Renal cortex interstitium (tissue), 15 donors: ENCODE measurements around the gene KCNT2. TPM values are rescaled to one million over a fixed set of nuclear protein-coding genes. Genes with fewer than 3 reads are reported as not detected.
"Not testable (repeated sequence)": the region's sequence is repeated elsewhere in the genome, so short reads cannot be mapped to it uniquely, and the experiment has no call there.

ENCODE experiments used
- DNase-seq, 11 donors: peaks; one replicate each; pipeline ENCODE4 v3.0.0-alpha.2; 2013; ENCODE audit warnings: low read depth in 9 of 11, low spot score in 4 of 11; ENCODE audit errors: extremely low read depth in 1 of 11
- long read RNA-seq, 16 experiments: transcript quantifications; one replicate each; lab custom pipeline, GENCODE V29; 2026
- polyA plus RNA-seq, 3 donors: library from polyadenylated mRNA; unstranded; fragments of 120-200 nt; gene quantifications; one replicate each; pipeline ENCODE4 v1.2.1, GENCODE V29; 2013; ENCODE audit not compliant: insufficient read length in 3 of 3

KCNT2 gene
- polyA plus RNA-seq: 10 to 100 TPM in 2 of 3 donors, 1 to 10 TPM in 1; 8.2 to 12.2 (median 11.2) TPM
- long read RNA-seq, donor 1: 0 reads
- long read RNA-seq, donor 2: 0 reads
- long read RNA-seq, donor 3: 0 reads
- long read RNA-seq, donor 4: 0 reads
- long read RNA-seq, donor 5: 0 reads
- long read RNA-seq, donor 6: 0 reads
- long read RNA-seq, donor 7, partial matches to known transcripts: 15 of 15 reads
- long read RNA-seq, donor 7, other reads (novel, unspliced or antisense): 0 of 15 reads
- long read RNA-seq, donor 8, full-length matches to known transcripts: 1 of 1 reads
- long read RNA-seq, donor 8, partial matches to known transcripts: 0 of 1 reads
- long read RNA-seq, donor 8, other reads (novel, unspliced or antisense): 0 of 1 reads
- long read RNA-seq, donor 9: 0 reads
- long read RNA-seq, donor 10: 0 reads
- long read RNA-seq, donor 11: 0 reads
- long read RNA-seq, donor 12: 0 reads
- long read RNA-seq, donor 13, partial matches to known transcripts: 13 of 13 reads
- long read RNA-seq, donor 13, other reads (novel, unspliced or antisense): 0 of 13 reads
- long read RNA-seq, donor 14: 0 reads
- long read RNA-seq, donor 15: 0 reads
- long read RNA-seq, donor 16: 0 reads

DNA sequence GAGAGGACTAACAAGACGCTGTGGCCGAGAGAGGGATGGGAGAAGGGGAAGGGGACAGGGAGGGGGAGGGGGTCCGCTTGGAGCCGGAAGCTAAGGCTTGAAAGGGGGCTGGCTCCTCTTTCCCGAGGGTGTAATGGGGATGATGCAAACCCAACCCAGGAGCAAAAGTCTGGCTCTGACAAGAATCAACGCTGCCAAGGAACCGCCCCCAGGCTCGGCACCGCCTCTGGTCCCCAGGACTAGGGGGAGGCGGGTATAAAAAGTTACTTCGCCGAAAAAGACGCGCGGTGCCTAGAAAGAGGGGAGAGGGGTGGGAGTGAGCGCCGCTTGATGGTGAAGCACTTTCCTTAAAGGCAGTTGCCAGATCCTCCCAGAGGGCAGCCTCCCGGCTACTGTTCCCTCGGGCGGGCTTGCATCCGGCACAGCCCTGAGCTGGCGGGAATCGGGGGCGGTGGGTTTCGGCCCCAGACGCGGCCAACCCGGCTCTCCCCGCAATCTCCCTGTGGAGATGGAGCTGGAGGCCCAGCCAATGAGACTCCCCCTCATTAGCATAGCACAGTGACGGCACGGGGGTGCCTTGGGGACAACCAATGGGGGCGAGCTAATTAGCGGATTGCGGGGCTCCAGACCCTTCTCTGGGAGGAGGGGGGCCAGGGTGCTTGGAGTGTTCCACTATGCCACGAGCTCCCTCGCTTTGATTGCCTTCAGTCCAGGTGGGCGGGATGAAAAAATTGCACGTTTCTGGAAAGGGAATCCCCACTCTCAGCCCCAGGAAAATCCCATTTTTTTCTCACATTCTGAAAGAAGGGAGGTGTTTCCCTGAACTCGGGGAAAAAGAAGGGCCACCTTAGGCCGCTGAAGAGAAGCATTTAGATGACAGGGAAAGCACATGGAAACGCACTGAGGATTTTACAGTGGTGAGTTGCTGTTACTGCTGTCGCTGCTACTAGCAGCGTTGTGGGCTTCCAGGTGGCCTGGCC lies at the start of gene KCNT2:
Gene KCNT2, minus strand, starts transcription at position 51 of the 980 bp plus-strand sequence. CDS start 131 bp downstream, outside the sequence.
- DNase-seq: peak; percentile 69 to 90 (median 83)

GRCh38 chr1:196655494-196655893 lies 47.3 kb upstream of the KCNT2 start:
- no peak for DNase-seq

DNA sequence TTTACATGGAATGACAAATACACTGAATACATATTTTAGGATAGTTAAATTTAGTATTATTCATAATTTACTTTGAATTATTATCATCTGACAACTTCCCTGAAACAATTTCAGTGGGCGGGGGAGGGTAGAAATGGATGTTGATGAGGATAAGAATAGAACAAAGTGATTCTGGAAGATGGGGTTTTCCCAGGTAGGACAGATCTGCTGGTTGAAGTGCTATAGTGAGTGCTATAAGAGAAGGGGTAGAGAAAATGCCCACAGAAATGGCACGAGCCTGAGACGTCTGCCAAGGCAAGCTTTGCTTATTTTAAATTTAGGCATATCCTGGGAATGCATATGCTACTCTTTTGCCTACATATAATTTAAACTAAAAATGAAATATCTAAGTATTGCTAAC lies 46.8 kb upstream of the KCNT2 start:
- DNase-seq: no peak

GRCh38 chr1:196654271-196654670 lies 46.0 kb upstream of the KCNT2 start:
- no peak for DNase-seq

DNA sequence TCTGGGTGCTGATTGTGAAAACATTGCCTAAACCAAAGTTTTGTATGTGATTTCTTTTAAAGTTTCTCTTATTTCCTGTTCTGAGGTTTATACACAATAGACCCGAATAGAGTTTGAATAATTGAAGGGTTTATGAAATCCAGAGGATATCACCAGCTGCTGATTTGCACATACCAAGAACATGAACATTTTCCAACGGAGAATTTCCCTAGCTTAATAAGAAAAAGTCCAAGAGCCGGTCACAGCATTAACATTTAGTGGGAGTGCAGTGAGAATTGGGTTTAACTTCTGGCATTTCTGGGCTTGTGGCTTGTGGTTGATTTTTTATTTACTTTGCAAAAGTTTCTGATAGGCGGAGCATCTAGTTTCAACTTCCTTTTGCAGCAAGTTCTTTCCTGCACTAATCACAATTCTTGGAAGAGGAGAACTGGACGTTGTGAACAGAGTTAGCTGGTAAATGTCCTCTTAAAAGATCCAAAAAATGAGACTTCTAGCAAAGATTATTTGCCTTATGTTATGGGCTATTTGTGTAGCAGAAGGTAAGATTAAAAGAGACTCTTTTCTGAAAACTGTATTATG lies 43.5 kb upstream of the KCNT2 start, which contains the start of gene CFH:
Gene CFH, plus strand, starts transcription at position 407 of the 579 bp plus-strand sequence. Its CDS starts 75 bp downstream, at position 482.
- DNase-seq: peak in 6 of 11 donors; percentile 4 to 27 (median 18)

GRCh38 chr1:196651079-196651478 lies 42.8 kb upstream of the KCNT2 start:
- no peak for DNase-seq

DNA sequence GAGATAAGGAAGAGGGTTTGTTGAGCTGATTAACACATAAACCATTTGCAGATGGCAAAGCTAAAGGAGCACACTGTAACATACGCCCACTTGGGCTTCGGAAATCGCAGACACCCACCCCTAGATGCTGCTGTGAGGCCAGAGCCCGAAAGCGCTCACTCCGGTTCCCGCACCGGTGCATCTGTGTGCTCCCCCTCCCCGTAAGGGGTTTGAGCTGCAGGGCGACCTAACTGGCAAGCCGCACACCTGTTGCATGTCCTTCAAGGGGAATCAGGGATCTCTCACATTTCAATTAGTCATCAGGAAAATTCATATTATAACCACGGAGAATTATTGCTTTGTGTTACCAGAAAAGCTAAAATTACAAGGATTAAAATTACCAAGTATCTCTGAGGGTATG lies 42.2 kb upstream of the KCNT2 start:
- DNase-seq: no peak

DNA sequence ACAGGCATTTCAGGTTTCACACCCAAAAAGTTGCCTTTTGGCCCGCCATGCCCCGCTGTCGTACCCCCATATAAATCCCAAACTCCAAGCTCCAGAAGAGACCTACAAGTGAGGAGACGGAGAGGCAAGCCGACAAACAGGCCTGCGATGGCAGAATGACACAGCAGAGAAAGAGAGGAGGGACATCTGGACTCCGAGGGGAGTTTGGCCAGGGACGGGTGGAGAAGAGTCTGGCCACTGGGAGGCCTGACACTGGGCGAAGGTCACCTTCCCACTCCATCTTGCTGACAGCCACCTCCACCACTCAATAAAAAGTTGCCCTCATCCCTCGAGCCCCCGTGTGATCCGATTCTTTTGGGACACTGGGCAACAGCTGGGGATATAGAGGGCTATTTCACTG lies 41.8 kb upstream of the KCNT2 start:
- no peak for DNase-seq

GRCh38 chr1:196640976-196641375 lies 32.7 kb upstream of the KCNT2 start:
- no peak for DNase-seq

- not testable (repeated sequence) for DNase-seq
Measured at GRCh38 chr1:196639291-196639690, 31.1 kb upstream of the KCNT2 start.

- no peak for DNase-seq
Measured at GRCh38 chr1:196638466-196638865, 30.2 kb upstream of the KCNT2 start.

- no peak for DNase-seq
Measured at GRCh38 chr1:196637606-196638005, 29.4 kb upstream of the KCNT2 start.

DNA sequence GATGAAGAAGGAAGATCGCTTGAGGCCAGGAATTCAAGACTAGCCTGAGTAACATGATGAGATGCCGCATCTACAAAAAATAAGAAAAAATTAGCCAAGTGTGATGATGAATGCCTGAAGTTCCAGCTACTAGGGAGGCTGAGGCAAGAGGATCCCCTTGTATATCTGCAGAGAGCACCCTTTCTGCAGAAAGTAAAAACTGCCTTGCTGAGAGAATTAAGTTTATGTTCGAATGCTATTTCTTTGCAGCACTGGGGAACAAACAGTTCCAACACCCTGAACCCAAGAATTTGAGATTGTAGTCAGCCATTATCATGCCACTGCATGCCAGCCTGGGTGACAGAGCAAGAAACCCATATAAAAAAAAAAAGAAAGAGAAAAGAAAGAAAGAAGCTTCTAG lies 20.6 kb upstream of the KCNT2 start:
- no peak for DNase-seq

GRCh38 chr1:196623079-196623478 lies 14.8 kb upstream of the KCNT2 start:
- no peak for DNase-seq

DNA sequence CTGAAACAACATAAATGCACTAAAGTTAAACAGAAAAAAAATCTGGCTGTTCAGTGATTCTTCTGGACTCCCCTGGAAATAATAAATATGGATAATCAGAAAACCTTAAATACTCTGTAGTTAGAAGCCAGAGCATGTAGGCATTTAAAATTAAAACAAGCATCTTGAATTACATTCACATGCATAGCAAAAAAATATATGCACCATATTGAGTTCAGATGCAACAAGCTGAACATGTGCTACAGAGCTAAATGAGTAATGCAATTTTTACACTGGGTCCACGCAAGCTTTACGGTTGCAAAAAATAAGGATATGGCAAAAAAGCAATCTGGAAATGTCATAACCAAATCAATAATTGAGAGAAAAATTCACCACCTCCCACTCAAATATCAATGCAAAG lies 11.5 kb upstream of the KCNT2 start:
- DNase-seq: no peak

GRCh38 chr1:196611873-196612272 lies 3.6 kb upstream of the KCNT2 start:
- DNase-seq: no peak

DNA sequence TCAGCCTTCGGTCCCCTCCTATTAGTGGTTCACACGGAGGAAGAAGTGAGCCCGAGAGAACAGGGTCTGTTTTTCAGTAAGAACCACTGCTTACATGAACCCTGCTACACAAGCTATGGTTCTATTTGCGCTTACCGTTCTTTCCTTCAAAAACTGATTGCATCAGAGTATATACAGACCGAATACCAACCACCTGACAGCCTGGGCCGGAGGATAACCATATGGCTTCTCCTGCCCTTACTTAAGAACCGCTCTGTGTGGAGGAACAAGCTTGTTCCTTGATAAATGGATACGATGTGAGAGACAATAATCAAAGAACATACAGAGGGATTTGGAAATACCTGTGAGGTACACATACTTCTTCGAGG lies 1.1 kb upstream of the KCNT2 start:
- DNase-seq: no peak

- peak in 1 of 11 donors; percentile 9 for DNase-seq
Measured at GRCh38 chr1:196607981-196608380, 259 bp downstream of the KCNT2 start.

- no peak for DNase-seq
Measured at GRCh38 chr1:196603651-196604050, 4.6 kb downstream of the KCNT2 start.
